Psoas muscle (tissue), 8 donors: Measurements from ENCODE around the gene TBATA. TPM values are rescaled to one million over a fixed set of nuclear protein-coding genes. Genes with fewer than 3 reads are reported as not detected.
"Not testable (repeated sequence)": the region's sequence is repeated elsewhere in the genome, so short reads cannot be mapped to it uniquely, and the experiment has no call there.

ENCODE experiments used
- ATAC-seq, 4 donors: fragments of 200-7000 bp; cut with Tn5 transposase; one replicate each; pipeline ENCODE4 v1.9.1; 2020; ENCODE audit warnings: moderate library complexity in 3 of 4, mild to moderate bottlenecking in 2 of 4
- DNase-seq, 2 donors: peaks; one replicate each; pipeline ENCODE4 v3.0.0-alpha.2; 2020
- H3K27ac ChIP-seq: fragments of 200-600 bp; one replicate; pipeline ENCODE4 v1.8.0; 2022
- H3K27me3 ChIP-seq, 3 donors: fragments of 200-600 bp in 1 of 3; one replicate each; pipeline versions ENCODE4 v1.6.1 to v1.8.0; 2013 to 2022; ENCODE audit warnings: low read length in 2 of 3, mild to moderate bottlenecking in 2 of 3, moderate library complexity in 1 of 3; ENCODE audit not compliant: insufficient read depth in 3 of 3
- H3K36me3 ChIP-seq, 2 donors: fragments of 200-600 bp in 1 of 2; one replicate each; pipeline versions ENCODE4 v1.6.1 to v1.8.0; 2013 to 2022; ENCODE audit warnings: low read depth in 1 of 2, mild to moderate bottlenecking in 1 of 2, moderate library complexity in 1 of 2; ENCODE audit not compliant: insufficient read depth in 1 of 2
- H3K4me1 ChIP-seq: fragments of 200-600 bp; one replicate; pipeline ENCODE4 v1.8.0; 2022
- H3K4me3 ChIP-seq: fragments of 200-600 bp; one replicate; pipeline ENCODE4 v1.8.0; 2022; ENCODE audit warnings: mild to moderate bottlenecking
- H3K9me3 ChIP-seq: fragments of 200-600 bp; one replicate; pipeline ENCODE4 v1.8.0; 2022
- WGBS, 3 donors: extraction: QIAGEN DNeasy Blood & Tissue Kit; methylation state at CpG; one replicate each; pipeline versions ENCODE4 v1.1.6 to v1.1.7; 2013; 5-methylcytosine and 5-hydroxymethylcytosine counted together
- intact Hi-C, 2 donors: fragments of 100-400 bp; cut with DNase I; formaldehyde crosslinking; loops; one replicate each; pipeline versions ENCODE4 v1.11.0 to v1.14.2; 2022
- polyA plus RNA-seq, 3 donors: library from polyadenylated mRNA; stranded (reverse); fragments of 200-250 nt; gene quantifications; one replicate each; pipeline ENCODE4 v1.2.3, GENCODE V29; 2013
- total RNA-seq, 4 donors: library from RNA; stranded (reverse); fragmentation: NEBNext Ultra II Directional in 2 of 4; extraction: Animal tissue kit (Norgen Biotek cat#: 25700) in 2 of 4; gene quantifications; one replicate each; pipeline versions ENCODE4 v1.2.1 to v1.2.4, GENCODE V29; 2021 to 2023
- TF ChIP-seq, protein P1 (sequence below): fragments of 200-600 bp; IDR thresholded peaks from one replicate; pipeline ENCODE4 v1.8.0; 2022; ENCODE audit warnings: antibody characterized with exemption
- donor health status: healthy with polysubstance abuse.
- donor health status: DM: no; HTN: no; CAD: no; lungs with moderate emphysema.
- donor health status: Bipolar disorder and iron deficiency.
- donor health status: healthy.
- donor health status: DM: yes; HTN: yes; CAD: no.
- donor health status: DM: no; HTN: no; CAD: no.
- donor health status: DM: no; HTN: no; CAD: no.
- donor health status: DM: yes; HTN: yes; CAD: no.

Gene TBATA
- total and polyA plus RNA-seq, 7 donors, result not detected

DNA sequence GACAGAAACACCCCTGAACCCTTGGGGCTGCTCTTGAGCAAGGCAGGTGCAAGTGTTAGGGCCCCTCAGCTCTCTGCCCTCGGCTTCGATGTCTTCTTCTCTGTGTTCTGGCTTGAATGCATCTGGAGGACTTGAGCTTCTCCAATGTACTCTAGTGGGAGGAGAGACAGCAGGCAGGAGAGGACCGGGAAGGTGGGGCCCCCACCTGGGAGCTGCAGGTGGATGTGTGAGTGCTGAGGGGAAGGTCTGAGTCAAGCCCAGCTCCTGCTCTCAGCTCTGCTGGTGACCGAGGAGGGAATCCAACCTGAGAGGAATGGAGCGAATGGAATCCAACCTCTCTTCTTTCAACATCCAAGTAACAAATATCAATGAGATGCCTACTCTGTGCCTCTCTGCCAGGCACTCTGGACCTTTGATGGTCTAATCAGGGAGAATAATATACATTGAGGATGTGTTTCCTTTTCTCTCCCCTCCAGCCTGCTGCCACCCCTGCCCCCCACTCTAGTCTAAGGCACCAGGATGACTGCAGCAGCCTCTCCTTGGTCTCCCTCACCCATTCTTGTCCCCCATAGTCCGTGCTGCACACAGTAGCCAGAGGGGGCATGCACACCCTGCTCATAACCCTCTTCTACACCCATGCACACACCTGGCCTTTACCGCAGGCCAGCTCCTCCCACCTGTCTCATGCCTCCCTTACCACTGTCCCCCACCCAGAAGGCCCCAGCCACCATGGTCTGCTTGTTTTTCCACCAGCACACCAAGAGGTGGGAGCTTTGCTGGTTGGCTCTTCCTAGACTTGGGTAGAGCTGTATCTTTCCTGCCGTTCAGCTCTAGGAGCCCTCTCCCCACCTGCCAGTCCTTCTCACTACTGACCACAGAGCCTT lies 13.6 kb downstream of the TBATA start:
- Histone ChIP-seq H3K27me3 (no peaks in the 10 kb centered on the region), H3K9me3 (no peaks in the 10 kb centered on the region), H3K4me3 (no peak overlapping the region), H3K27ac (no peak overlapping the region), H3K4me1 (no peaks in the 10 kb centered on the region), H3K36me3 (no peaks in the 10 kb centered on the region)
- intact Hi-C loops, result no loop called here
- TF ChIP-seq, protein P1, sequence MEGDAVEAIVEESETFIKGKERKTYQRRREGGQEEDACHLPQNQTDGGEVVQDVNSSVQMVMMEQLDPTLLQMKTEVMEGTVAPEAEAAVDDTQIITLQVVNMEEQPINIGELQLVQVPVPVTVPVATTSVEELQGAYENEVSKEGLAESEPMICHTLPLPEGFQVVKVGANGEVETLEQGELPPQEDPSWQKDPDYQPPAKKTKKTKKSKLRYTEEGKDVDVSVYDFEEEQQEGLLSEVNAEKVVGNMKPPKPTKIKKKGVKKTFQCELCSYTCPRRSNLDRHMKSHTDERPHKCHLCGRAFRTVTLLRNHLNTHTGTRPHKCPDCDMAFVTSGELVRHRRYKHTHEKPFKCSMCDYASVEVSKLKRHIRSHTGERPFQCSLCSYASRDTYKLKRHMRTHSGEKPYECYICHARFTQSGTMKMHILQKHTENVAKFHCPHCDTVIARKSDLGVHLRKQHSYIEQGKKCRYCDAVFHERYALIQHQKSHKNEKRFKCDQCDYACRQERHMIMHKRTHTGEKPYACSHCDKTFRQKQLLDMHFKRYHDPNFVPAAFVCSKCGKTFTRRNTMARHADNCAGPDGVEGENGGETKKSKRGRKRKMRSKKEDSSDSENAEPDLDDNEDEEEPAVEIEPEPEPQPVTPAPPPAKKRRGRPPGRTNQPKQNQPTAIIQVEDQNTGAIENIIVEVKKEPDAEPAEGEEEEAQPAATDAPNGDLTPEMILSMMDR, result no peak
- WGBS, 3 donors, result 87 to 93% (median 88%) methylated on average over 8 of the region's 8 CpGs
- DNase-seq (no peak), ATAC-seq (no peak)

DNA sequence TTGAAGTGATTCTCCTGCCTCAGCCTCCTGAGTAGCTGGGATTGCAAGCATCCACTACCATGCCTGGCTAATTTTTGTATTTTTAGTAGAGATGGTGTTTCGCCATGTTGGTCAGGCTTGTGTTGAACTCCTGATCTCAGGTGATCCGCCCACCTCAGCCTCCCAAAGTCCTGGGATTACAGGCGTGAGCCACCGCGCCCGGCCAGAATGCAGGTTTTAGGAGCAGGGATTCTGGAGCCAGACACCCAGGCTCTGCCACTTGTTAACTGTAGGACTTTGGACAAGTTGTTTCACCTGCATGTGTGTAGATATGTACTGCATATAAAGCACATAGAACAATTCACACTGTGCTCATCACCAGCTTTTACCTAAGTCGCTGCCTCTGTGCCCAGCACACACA lies 14.7 kb downstream of the TBATA start:
- H3K27me3 ChIP-seq, DNase-seq, H3K4me3 ChIP-seq, H3K36me3 ChIP-seq, H3K9me3 ChIP-seq, H3K27ac ChIP-seq, ATAC-seq, H3K4me1 ChIP-seq, intact Hi-C loops: not testable (repeated sequence)
- 96% methylated on average over 7 of the region's 7 CpGs for WGBS, 3 donors

DNA sequence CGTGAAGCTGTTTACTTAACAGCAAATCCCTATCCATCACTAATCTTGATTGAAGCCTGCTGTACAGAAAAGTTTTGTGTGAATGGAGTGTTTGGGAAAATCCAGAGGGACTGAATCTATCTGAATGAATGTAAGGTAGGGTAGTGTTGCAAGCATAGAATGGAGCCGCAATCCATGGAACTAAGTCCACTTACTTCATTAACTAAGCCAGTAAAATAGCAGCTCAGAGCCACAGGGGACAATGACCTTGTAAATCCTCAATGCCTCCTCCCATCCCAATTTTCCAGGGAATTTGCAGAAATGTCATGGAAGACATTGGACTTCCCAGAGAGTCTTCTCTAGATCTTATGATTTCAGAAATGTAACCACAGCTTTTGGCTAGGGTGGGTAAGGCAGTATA lies 15.2 kb downstream of the TBATA start:
- ATAC-seq, result no peak
- 70 to 92% (median 73%) methylated on average over 2 of the region's 2 CpGs for WGBS, 3 donors

DNA sequence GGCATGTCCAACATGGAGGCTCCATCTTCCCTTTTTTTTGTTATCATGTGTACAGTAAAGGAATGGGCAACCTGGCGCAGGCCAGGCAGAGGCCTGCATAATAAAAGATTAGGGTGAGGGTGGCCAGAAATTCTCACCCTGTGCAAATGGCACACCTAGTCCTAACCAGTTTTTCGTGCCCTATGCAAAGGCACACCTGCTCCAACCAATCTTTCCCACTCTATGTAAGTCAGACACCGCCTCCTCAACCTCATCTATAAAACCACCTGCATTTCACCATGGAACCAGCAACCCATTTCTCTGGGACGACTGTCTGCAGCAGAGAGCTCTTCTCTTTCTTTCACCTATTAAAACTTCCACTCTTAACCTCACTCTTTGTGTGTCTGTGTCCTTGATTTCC lies 16.1 kb downstream of the TBATA start:
- Histone ChIP-seq H3K27ac (no peak overlapping the region), H3K4me3 (no peak overlapping the region), H3K9me3 (no peaks in the 10 kb centered on the region), H3K4me1 (no peaks in the 10 kb centered on the region), H3K36me3 (no peaks in the 10 kb centered on the region), H3K27me3 (no peaks in the 10 kb centered on the region)
- intact Hi-C loops, result no loop called here
- TF ChIP-seq, protein P1, result no peak
- no peak for ATAC-seq
- WGBS, 3 donors, result 88 to 94% (median 92%) methylated on average over 4 of the region's 4 CpGs
- DNase-seq, result no peak

More for the DNA sequence above, 15.2 kb downstream of the TBATA start:
- DNase-seq, result no peak
- H3K9me3 ChIP-seq, result no peaks in the 10 kb centered on the region
- TF ChIP-seq, protein P1, result no peak
- H3K4me3 ChIP-seq, result no peak overlapping the region
- H3K27me3 ChIP-seq, result no peaks in the 10 kb centered on the region
- H3K36me3 ChIP-seq, result no peaks in the 10 kb centered on the region
- H3K4me1 ChIP-seq, result no peaks in the 10 kb centered on the region
- H3K27ac ChIP-seq, result no peak overlapping the region
- intact Hi-C loops, result no loop called here

DNA sequence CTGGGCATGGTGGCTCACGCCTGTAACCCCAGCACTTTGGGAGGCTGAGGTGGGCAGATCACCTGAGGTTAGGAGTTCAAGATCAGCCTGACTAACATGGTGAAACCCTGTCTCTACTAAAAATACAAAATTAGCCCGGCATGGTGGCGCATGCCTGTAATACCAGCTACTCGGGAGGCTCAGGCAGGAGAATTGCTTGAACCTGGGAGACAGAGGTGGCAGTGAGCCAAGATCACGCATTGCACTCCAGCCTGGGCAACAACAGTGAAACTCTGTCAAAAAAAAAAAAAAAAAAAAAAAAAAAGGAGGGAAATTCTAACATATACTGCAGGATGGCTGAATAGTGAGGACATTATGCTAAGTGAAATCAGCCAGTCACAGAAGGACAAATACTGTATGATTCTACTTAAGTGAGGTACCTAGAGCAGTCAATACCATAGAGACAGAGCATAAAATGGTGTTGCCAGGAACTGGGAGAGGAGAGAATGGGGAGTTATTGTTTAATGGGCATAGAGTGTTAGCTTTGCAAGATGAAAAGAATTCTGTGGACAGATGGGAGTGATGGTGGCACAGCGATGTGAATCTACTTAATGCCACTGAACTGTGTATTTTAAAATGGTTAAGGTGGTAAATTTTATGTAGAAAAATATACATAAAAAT lies 17.0 kb downstream of the TBATA start:
- intact Hi-C loops, ATAC-seq, H3K36me3 ChIP-seq, H3K4me1 ChIP-seq, H3K27me3 ChIP-seq, DNase-seq, H3K4me3 ChIP-seq, H3K9me3 ChIP-seq, H3K27ac ChIP-seq: not testable (repeated sequence)
- 69 to 79% (median 77%) methylated on average over 6 of the region's 6 CpGs for WGBS, 3 donors
